GM18499 (cell line): ENCODE results near the gene PBRM1.
A peak's percentile ranks its signal among the peaks of the same experiment; 100 is the strongest.

Experiments
- ATAC-seq: cut with Tn5 transposase; IDR thresholded peaks from one replicate; pipeline ENCODE4 v1.9.1; 2021; ENCODE audit warnings: moderate number of reproducible peaks; ENCODE audit not compliant: insufficient read depth, unreplicated experiment

Gene PBRM1

DNA sequence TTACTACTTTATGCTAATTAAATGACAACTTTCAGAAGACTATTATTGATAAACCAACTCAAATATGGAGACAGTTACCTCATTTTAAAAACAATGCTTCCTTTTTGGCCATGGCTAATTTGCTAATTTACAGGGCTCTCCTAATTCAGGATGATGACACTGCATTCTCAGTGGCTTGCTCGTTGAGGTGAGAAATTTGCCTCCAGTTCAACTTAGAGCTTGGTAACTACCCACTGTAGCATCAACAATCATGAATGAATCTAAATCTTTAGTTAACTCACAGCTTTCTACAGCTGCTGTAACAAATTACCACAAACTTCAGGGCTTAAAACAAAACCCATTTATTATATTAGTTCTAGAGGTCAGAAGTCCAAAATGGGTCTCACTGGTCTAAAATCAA lies 14.0 kb downstream of the PBRM1 start:
- no peak for ATAC-seq

DNA sequence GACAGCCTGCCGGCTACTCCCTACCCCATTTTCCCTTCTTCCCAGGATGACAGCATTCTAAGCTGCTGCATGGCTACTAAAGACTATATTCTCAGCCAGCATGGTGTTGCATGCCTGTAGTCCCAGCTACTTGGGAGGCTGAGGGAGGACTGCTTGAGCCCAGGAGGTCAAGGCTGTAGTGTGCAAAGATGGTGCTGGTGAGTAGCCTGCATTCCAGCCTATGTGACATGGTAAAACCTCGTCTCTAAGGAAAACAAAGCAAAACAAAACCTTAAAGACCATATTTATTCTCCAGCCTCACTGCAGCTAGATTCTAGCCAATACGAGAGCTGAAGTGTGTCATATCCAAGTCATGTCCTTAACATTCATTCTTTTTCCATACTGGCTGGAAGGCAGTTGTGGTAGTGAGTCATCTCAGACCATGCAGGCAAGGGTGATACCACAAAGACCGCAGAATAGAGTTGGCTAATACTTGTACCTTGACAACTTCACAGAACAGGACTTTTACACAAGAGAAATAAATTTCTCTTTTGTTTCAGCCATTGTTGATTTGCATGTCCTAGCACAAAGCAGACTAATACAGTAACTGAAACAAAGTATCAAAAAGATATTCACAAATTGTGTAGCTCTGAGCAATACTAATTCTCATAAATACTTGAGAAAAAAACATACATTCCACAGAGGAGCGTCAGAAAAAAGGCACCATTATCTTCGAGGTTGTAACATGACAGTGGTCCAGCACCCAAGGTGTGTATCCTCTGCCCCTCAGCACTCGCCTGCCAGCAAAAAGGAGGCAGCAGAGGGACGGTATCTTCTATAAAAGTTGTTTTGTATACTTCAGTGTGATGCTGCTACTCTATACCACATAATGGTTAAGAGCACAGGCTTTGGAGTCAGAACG lies 14.8 kb downstream of the PBRM1 start:
- ATAC-seq, result peak; percentile 78

- ATAC-seq, result no peak
Observed at GRCh38 chr3:52663098-52663497, 22.6 kb downstream of the PBRM1 start.

DNA sequence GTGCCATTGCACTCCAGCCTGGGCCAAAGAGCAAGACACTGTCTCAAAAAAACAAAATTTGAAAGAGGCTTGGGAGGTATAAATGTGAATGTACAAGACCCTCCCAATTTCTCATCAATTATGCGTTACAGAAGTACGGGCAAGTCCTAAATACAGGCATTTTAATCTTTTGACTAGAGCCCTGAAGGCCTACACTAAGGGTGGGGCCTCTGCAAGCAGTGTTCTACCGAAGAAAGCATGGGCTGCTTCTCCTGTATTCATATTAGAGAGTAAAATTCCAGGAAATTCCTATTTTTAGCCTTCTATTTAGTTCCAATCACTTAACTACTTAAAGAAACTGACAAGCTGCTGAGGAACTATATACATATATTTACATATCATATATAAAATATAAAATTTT lies 25.7 kb downstream of the PBRM1 start:
- ATAC-seq, result no peak

GRCh38 chr3:52655895-52656294 lies 29.8 kb downstream of the PBRM1 start:
- no peak for ATAC-seq

DNA sequence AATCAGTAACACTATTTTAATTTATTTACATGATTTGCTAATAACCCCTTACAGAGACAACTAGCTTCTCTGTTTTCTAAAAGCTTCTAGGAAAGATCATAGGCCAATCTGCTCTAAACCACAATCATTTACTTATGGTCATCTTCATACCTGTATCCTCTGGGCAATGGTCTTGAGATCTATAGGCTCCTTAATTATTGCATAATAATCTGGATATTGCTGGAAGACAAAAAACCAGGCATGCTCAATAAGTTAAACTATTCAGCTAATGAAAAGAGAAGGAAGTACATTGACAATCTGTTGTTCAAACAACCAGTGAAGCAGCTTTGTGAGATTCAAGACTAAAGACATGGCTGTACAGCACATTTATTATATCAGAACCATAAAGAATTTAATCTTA lies 34.1 kb downstream of the PBRM1 start:
- ATAC-seq, result no peak

DNA sequence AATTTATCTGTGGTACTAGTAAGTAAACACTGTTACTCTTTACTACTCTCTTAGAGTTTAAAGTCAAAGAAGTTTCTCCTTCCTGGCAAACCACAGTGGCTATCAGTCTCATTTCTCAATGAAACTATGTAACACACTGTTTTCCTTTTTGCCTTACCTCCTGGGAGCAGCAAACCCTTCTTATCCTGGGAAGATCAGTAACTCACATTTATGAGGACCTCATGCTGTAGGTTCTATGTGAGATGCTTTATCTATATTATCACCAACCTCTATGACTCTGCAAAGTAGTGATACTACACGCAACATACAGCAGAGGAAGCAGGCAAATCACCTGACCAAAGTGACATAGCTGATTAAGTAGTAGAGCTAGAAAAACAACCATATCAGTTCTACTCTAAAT lies 35.3 kb downstream of the PBRM1 start:
- no peak for ATAC-seq

- ATAC-seq, result no peak
Observed at GRCh38 chr3:52649461-52650210, 36.1 kb downstream of the PBRM1 start.

GRCh38 chr3:52645549-52645948 lies 40.2 kb downstream of the PBRM1 start:
- no peak for ATAC-seq

DNA sequence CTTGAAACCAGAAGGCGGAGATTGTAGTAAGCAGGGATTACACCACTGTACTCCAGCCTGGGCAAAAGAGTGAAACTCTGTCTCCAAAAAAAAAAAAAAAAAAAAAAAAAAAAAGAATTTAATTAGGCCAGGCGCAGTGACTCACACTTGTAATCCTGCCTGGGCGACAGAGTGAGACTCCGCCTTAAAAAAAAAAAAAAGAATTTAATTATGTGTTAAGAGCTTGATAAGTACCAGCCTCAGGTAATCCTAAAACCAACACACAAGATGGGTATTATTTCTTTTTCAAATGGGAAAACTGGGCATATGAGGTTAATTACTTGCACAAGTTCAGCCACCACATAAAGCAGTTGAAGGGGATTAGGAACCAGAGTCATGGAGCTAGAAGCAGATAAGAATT lies 49.0 kb downstream of the PBRM1 start:
- no peak for ATAC-seq

- no peak for ATAC-seq
Observed at GRCh38 chr3:52633786-52634185, 51.9 kb downstream of the PBRM1 start.

DNA sequence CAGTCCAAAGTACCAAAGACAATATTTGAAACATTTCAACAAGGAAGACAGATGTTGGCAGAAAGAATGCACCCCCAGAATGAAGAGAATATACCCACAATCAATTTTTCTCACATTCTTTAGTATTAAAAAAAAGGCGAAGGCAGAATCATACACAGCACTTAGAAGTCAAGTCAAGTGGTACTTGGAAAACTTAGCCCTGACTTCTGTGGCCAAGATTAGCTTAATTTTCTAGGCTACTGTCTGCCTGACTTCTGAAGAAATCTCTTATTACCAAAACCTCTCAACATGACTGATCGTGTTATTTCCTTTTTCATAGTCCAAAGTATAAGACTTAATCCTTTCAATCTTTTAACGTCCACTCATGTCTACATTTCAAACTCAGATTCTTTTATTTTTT lies 60.7 kb downstream of the PBRM1 start:
- no peak for ATAC-seq

GRCh38 chr3:52623234-52623792 lies 62.4 kb downstream of the PBRM1 start:
- ATAC-seq, result no peak

DNA sequence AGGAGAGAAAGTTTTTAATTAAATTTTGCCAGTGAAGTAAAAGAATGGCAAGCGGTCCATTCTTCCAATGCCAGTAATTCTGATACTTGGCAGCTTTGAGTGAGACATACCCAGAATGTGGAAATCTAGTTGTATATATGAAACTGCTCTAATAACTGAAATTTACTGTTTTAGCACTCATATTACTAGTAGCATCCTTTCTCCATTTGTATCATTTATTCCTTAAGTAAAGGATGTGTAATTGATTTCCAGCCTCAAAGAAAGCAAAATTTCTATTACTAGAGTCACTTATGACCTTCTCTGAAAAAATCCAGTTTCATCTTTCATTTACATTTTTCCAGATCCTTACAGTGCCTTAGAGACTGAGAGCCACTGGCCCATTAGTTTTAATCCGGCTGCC lies 65.1 kb downstream of the PBRM1 start:
- no peak for ATAC-seq

- ATAC-seq, result no peak
Observed at GRCh38 chr3:52615166-52615565, 70.5 kb downstream of the PBRM1 start.

DNA sequence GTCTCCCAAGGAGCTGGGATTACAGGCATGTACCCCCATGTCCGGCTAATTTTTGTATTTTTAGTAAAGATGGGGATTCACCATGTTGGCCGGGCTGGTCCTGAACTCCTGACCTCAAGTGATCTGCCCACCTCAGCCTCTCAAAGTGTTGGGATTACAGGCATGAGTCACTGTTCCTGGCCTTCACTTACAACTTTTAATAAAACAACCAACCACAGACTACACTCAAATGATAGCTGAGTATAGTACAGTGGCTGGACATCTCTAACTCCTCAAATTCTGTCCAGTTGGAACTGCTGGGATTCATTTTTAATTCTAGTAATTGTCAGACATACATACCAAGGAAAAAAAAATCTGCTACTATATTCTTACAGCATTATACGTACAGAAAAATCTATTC lies 71.0 kb downstream of the PBRM1 start:
- ATAC-seq, result no peak

GRCh38 chr3:52609316-52609815 lies 76.3 kb downstream of the PBRM1 start:
- ATAC-seq, result no peak

DNA sequence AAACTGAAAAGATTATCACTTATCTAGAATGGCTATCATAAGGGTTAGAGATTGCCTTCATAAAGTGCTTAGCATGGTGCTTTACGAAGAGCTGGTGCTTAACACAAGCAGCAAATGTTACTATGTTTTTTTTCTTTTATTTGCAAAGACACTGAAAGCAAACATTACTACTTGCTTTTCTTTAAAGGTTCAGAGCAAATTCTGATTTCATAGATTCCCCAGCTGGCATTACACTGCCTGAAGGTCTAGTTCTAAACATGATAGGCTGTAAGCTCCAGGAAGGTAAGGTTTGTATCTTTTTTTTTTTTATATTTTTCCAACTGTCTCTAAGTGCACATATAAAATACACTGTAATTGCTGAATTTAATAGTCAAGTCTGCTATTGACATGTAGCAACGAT lies 77.4 kb downstream of the PBRM1 start:
- no peak for ATAC-seq

DNA sequence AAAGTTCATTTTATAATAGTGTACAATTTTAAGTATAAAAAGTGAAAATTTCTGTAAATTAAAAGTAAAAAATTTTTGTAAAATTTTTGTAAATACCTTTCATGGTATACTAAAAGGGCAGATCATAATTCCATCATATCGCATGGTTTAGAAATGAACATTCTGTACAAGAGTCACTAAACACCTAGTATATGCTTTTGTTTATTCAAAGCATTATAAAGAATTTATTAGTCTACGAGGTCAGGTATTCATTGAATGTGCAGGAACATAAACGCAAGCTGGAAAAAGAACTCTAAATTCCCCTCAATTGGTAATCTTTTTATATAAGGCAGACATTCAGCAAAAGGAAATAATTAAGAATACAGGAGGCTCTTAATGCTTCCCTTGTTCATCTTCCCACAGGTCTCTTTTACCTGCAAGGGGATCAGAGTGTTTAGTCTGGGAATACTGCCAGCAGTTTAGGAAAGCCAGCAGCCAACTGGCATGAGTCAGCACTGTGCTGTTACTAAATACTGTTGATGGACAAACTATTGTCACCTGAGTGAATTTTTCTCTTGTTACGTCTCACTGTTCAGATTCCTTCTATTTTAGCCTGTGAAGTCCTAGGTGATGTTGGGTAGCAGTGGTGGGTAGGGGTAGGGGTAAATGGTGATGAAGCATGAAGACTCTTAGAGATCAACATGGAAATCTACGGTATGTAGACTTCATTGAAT lies 79.2 kb downstream of the PBRM1 start:
- no peak for ATAC-seq

- ATAC-seq, result no peak
Observed at GRCh38 chr3:52600258-52600657, 85.5 kb downstream of the PBRM1 start.
